Right lobe of liver (tissue), 6 donors: Measurements from ENCODE around the gene ARHGAP12. TPM values are rescaled to one million over a fixed set of nuclear protein-coding genes. Genes with fewer than 3 reads are reported as not detected.

Experiments used
- ATAC-seq, 4 donors: fragments of 200-7000 bp; cut with Tn5 transposase; one replicate each; pipeline ENCODE4 v1.9.1; 2020; ENCODE audit warnings: mild to moderate bottlenecking in 4 of 4, moderate library complexity in 4 of 4
- DNase-seq, 3 donors: peaks; one replicate each; pipeline ENCODE4 v3.0.0-alpha.2; 2020
- H3K27ac ChIP-seq, 3 donors: fragments of 200-600 bp; one replicate each; pipeline ENCODE4 v1.8.0; 2022
- H3K27me3 ChIP-seq, 2 donors: fragments of 200-600 bp; one replicate each; pipeline ENCODE4 v1.8.0; 2022
- H3K36me3 ChIP-seq, 4 donors: fragments of 200-600 bp; sonication (generic) in 1 of 4; one replicate each; pipeline versions ENCODE4 v1.5.1 to v1.8.0; 2017 to 2022; ENCODE audit warnings: control low read depth in 1 of 4
- H3K4me1 ChIP-seq, 4 donors: fragments of 200-600 bp; sonication (generic) in 1 of 4; one replicate each; pipeline versions ENCODE4 v1.5.1 to v1.8.0; 2017 to 2022; ENCODE audit warnings: control low read depth in 1 of 4
- H3K4me3 ChIP-seq, 3 donors: fragments of 200-600 bp; one replicate each; pipeline ENCODE4 v1.8.0; 2022
- H3K9me3 ChIP-seq, 4 donors: fragments of 200-600 bp; sonication (generic) in 1 of 4; one replicate each; pipeline versions ENCODE4 v1.5.1 to v1.8.0; 2017 to 2022; ENCODE audit warnings: control low read depth in 1 of 4
- CTCF ChIP-seq, 4 donors: fragments of 200-600 bp in 3 of 4; fragments of 450-650 bp in 1 of 4; IDR thresholded peaks; one replicate each; pipeline versions ENCODE4 v1.5.1 to v1.8.0; 2016 to 2022; ENCODE audit warnings: antibody characterized with exemption in 4 of 4, mild to moderate bottlenecking in 2 of 4
- POLR2A ChIP-seq: fragments of 450-650 bp; IDR thresholded peaks from one replicate; pipeline ENCODE4 v1.6.1; 2017; ENCODE audit warnings: antibody characterized with exemption, mild to moderate bottlenecking
- WGBS: methylation state at CpG from one replicate; pipeline ENCODE4 v1.1.6; 2018; ENCODE audit warnings: low coverage, low lambda C conversion rate; ENCODE audit not compliant: insufficient coverage; ENCODE audit errors: missing lambda C conversion rate; 5-methylcytosine and 5-hydroxymethylcytosine counted together
- intact Hi-C, 2 donors: fragments of 100-400 bp; cut with DNase I; formaldehyde crosslinking; loops; one replicate each; pipeline versions ENCODE4 v1.11.2 to v1.14.1; 2022
- total RNA-seq, 6 experiments: library from RNA; depleted of rRNA in 2 of 6; stranded (reverse); fragments of >200 nt in 2 of 6; fragmentation: NEBNext Ultra II Directional in 3 of 6; extraction: Animal tissue kit (Norgen Biotek cat#: 25700) in 3 of 6; gene quantifications; one replicate each; pipeline versions ENCODE4 v1.1.0 to v1.2.4, GENCODE V29; 2016 to 2023
- donor health status: DM: no; HTN: yes; CAD: no.
- donor health status: DM: no; HTN: no; CAD: no.
- donor health status: DM: no; HTN: no; CAD: no.
- donor health status: DM: no; HTN: yes; CAD: no.
- donor health status: DM: no; HTN: yes; CAD: no.

ARHGAP12 gene
- total RNA-seq, 6 experiments from 2014 or later = 12.1 to 24.8 (median 17.6) TPM

GRCh38 chr10:31759124-31759798 is 169.4 kb downstream of the ARHGAP12 start:
- ATAC-seq = peak; percentile 54 to 72 (median 64)
- peaks cover 0 to 32% (median 5%) of the 10 kb centered on the region in 4 donors for H3K4me1 ChIP-seq
- H3K9me3 ChIP-seq = no peaks in the 10 kb centered on the region
- peak overlapping the region; percentile 95 to 99 (median 96) for H3K4me3 ChIP-seq
- no peaks in the 10 kb centered on the region for H3K36me3 ChIP-seq
- DNase-seq = peak; percentile 78 to 92 (median 90)
- TF ChIP-seq CTCF (IDR thresholded peaks at IDR 0.05) (no peak), POLR2A (peak; percentile 75)
- H3K27me3 ChIP-seq = no peaks in the 10 kb centered on the region
- intact Hi-C loops = no loop called here
- WGBS = 2% methylated on average over 23 of the region's 36 CpGs
- peak overlapping the region; percentile 96 to 100 (median 99) for H3K27ac ChIP-seq

GRCh38 chr10:31758495-31758894 is 170.1 kb downstream of the ARHGAP12 start:
- DNase-seq = peak in 1 of 3 donors; percentile 64
- H3K4me3 ChIP-seq = peak overlapping the region in 2 of 3 donors; percentile 95 to 99
- peaks cover 0 to 33% (median 5%) of the 10 kb centered on the region in 4 donors for H3K4me1 ChIP-seq
- no peaks in the 10 kb centered on the region for H3K27me3 ChIP-seq
- peak overlapping the region; percentile 96 to 100 (median 99) for H3K27ac ChIP-seq
- WGBS = 24% methylated on average over 5 of the region's 5 CpGs
- peak; percentile 75 for TF ChIP-seq POLR2A
- no peak for TF ChIP-seq CTCF (IDR thresholded peaks at IDR 0.05)
- intact Hi-C loops = no loop called here
- H3K36me3 ChIP-seq = no peaks in the 10 kb centered on the region
- H3K9me3 ChIP-seq = no peaks in the 10 kb centered on the region
- peak in 3 of 4 donors; percentile 8 to 25 (median 13) for ATAC-seq

- no peaks in the 10 kb centered on the region for H3K9me3 ChIP-seq
- no peak for DNase-seq
- no peaks in the 10 kb centered on the region for H3K36me3 ChIP-seq
- no peak for TF ChIP-seq POLR2A
- ATAC-seq = no peak
- intact Hi-C loops = no loop called here
- no peak overlapping the region for H3K4me3 ChIP-seq
- peaks cover 0 to 33% (median 5%) of the 10 kb centered on the region in 4 donors for H3K4me1 ChIP-seq
- no peaks in the 10 kb centered on the region for H3K27me3 ChIP-seq
- 68% methylated on average over 7 of the region's 7 CpGs for WGBS
- H3K27ac ChIP-seq = peak overlapping the region; percentile 96 to 100 (median 99)
Measured at GRCh38 chr10:31757831-31758230, 170.8 kb downstream of the ARHGAP12 start.

GRCh38 chr10:31757386-31757791 is 171.2 kb downstream of the ARHGAP12 start:
- Histone ChIP-seq H3K27me3 (no peaks in the 10 kb centered on the region), H3K27ac (peak overlapping the region; percentile 96 to 100 (median 99)), H3K4me3 (no peak overlapping the region), H3K36me3 (no peaks in the 10 kb centered on the region), H3K4me1 (peaks cover 0 to 33% (median 5%) of the 10 kb centered on the region in 4 donors), H3K9me3 (no peaks in the 10 kb centered on the region)
- 75% methylated on average over 6 of the region's 9 CpGs for WGBS
- ATAC-seq = no peak
- intact Hi-C loops = no loop called here
- peak; percentile 54 to 64 (median 63) for DNase-seq
- no peak for TF ChIP-seq POLR2A
- no peak for TF ChIP-seq CTCF (IDR thresholded peaks at IDR 0.05)

DNA sequence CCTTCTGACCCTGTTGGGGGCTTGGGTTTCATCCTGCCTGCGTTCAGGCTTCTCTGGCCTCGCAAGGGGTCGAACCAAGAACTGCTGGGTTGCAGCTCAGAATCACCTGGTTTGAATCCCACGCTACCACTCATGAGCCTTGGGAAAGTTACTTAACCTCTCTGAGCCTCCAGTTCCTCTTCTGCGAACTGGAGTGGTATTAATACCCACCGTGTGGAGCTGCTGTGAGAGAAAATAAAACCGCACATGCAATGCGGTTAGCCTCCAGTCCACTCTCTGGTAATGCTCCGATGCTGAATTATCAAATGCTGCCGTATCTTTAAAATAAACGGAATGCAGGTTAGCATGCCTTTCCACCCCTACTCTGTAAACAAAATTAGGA is 171.9 kb downstream of the ARHGAP12 start:
- TF ChIP-seq POLR2A (no peak), CTCF (IDR thresholded peaks at IDR 0.05) (no peak)
- intact Hi-C loops = no loop called here
- WGBS = 74% methylated on average over 11 of the region's 11 CpGs

More for the DNA sequence above, 171.9 kb downstream of the ARHGAP12 start:
- Histone ChIP-seq H3K27me3 (no peaks in the 10 kb centered on the region), H3K4me1 (peaks cover 0 to 33% (median 5%) of the 10 kb centered on the region in 4 donors), H3K27ac (no peak overlapping the region), H3K4me3 (no peak overlapping the region), H3K9me3 (no peaks in the 10 kb centered on the region), H3K36me3 (no peaks in the 10 kb centered on the region)
- ATAC-seq (no peak), DNase-seq (no peak)
